ENCODE measurements around the gene TRIM26.
"Not testable (repeated sequence)": the region's sequence is repeated elsewhere in the genome, so short reads cannot be mapped to it uniquely, and the experiment has no call there.

TRIM26 gene, protein sequence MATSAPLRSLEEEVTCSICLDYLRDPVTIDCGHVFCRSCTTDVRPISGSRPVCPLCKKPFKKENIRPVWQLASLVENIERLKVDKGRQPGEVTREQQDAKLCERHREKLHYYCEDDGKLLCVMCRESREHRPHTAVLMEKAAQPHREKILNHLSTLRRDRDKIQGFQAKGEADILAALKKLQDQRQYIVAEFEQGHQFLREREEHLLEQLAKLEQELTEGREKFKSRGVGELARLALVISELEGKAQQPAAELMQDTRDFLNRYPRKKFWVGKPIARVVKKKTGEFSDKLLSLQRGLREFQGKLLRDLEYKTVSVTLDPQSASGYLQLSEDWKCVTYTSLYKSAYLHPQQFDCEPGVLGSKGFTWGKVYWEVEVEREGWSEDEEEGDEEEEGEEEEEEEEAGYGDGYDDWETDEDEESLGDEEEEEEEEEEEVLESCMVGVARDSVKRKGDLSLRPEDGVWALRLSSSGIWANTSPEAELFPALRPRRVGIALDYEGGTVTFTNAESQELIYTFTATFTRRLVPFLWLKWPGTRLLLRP

DNA sequence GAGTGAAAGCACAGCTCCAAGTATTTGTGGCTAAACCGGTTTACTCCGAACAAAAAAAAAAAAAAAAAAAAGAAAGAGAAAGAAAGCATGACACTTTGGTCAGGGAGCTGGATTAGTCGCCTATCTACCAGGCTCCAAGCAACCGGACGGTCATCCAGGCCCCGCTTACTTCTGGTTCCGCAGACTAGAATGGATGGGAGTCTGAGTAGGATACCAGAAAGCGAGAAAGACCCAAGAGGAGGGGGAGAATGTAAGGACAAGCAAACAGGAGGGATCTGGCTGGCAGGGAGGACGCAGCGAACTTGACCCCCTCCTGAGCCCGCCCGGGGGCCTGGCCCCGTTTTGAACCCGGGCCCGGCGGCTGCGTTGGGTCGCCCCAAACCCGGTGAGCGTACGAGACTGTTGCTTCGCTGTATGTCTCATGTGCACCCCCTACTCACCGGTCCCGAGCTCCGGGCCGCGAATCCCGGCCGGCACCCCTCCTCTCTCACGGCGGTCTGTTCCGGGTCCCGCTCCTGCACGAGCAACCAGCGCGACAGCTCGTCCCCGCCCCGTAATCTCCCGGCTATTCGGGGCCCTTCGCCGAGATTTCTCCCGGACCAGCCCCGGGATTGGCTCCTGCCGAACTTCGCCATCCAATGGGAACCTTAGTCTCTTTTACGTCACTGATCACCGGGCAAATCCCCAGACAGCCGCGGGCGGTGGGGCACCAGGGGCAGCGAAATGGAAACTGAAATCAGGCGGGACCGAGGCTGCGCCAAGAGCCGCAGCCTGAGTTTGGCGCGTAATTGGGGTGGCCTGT is at the start of gene TRIM26:
TRIM26 (minus strand) TSS at position 542 of the 802 bp plus-strand sequence. CDS start 14,303 bp downstream, outside the sequence.
- DNase-seq (ENCODE audit: low spot score): peak; percentile 98

GRCh38 chr6:30260036-30260504 is 46.9 kb upstream of the TRIM26 start:
- DNase-seq (ENCODE audit: low spot score): no peak

DNA sequence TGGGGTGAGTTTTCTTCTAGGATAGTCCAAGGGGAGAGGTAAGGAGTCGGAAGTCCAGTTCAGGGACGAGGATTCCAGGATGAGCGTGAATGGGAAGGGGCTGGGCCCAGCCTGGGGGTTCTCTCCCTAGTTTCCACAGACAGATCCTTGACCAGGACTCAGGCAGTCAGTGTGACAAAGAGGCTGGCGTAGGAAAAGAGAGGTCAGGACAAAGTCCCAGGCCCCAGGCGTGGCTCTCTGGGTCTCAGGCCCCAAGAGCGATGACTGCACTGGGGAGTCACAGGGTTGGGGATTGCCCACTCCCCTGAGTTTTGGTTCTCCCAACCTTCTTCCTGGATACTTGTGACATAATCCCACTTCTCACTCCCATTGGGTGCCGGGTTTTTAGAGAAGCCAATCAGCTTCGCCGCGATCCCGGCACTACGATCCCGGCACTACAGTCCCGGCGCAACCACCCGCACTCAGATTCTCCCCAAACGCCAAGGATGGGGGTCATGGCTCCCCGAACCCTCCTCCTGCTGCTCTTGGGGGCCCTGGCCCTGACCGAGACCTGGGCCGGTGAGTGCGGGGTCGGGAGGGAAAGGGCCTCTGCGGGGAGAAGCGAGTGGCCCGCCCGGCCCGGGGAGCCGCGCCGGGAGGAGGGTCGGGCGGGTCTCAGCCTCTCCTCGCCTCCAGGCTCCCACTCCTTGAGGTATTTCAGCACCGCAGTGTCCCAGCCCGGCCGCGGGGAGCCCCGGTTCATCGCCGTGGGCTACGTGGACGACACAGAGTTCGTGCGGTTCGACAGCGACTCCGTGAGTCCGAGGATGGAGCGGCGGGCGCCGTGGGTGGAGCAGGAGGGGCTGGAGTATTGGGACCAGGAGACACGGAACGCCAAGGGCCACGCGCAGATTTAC is 46.2 kb upstream of the TRIM26 start:
- peak; percentile 95 for DNase-seq (ENCODE audit: low spot score)

GRCh38 chr6:30258204-30258603 is 45.0 kb upstream of the TRIM26 start:
- DNase-seq (ENCODE audit: low spot score): no peak

- not testable (repeated sequence) for DNase-seq (ENCODE audit: low spot score)
These were observed 39.2 kb upstream of the TRIM26 start for GRCh38 chr6:30252417-30252816.

GRCh38 chr6:30244560-30244959 is 31.4 kb upstream of the TRIM26 start:
- no peak for DNase-seq (ENCODE audit: low spot score)

DNA sequence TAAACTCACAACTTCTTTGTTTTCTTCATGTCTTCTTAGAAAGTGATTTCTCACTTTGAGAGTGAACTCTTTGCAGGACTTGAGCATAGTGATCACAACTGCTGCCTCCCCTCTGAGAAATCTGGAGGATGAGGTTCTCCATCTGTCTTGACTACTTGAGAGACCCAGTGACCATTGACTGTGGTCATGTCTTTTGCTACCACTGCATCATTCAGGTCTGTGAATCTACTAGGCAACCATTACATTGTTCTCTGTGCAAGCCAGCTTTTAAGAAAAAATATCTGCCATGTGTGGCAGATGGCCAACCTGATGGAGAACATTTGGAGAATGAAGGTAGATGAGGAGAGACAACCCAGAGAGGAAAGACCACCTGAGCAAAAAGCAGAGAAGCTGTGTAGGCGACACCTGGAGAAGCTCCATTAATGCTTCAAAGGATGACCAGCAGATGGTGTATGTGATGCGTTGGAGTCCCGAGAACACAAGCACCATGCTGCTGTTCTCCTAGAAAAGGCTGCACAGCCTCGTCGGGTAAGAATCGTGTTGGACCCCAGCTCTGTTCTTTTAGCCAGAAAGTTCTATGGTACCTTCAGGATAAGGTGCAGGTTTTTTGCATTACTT is 25.1 kb upstream of the TRIM26 start:
- peak; percentile 50 for DNase-seq (ENCODE audit: low spot score)

- DNase-seq (ENCODE audit: low spot score): no peak
These were observed 21.1 kb upstream of the TRIM26 start for GRCh38 chr6:30234356-30234755.

GRCh38 chr6:30231067-30231466 is 17.9 kb upstream of the TRIM26 start:
- no peak for DNase-seq (ENCODE audit: low spot score)

DNA sequence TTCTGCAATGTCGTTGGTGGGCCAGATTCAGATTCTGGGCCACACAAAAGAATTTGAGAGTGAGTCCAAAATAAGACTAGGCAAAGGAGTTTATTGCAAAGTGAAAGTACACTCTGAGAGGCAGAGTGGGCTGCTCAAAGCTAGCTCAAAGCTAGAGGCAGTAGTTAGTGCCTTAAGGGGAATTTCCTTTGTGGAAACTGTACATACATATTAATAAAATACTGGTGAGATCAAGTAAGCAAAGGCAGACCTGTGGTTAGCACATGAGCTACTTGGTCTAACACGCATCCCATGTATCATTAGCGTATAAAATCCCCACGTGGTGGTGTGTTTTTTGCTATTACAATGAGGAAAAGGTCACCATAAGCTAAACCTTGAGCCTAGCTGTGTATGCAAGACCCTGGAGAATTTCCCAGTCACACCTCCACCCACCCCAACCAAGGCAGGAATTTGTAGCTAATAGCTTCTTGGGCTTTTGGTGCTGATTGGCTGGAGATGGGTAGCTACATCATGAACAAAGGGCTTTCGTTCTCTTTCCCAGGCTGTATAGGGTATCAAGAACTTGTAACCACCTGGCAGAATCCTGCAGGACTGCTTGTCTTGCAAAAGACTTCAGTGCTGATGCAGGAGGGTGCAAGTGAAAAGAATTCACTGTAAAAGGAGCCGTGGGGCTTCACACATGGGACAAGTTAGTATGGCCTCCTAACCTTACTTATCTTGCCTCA is 14.7 kb upstream of the TRIM26 start:
- DNase-seq (ENCODE audit: low spot score): no peak

- no peak for DNase-seq (ENCODE audit: low spot score)
These were observed 14.1 kb upstream of the TRIM26 start for GRCh38 chr6:30227242-30227722.

GRCh38 chr6:30223339-30223738 is 10.1 kb upstream of the TRIM26 start:
- no peak for DNase-seq (ENCODE audit: low spot score)

DNA sequence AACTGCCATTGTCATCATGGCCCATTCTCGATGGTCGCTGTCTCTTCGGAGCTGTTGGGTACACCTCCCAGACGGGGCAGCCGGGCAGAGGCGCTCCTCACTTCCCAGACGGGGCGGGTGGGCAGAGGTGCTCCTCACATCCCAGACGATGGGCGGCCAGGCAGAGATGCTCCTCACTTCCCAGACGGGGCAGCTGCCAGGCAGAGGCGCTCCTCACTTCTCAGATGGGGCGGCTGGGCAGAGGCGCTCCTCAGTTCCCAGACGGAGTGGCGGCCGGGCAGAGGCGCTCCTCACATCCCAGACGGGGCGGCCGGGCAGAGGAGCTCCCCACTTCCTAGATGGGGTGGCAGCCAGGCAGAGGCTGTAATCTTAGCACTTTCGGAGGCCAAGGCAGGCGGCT is 8.8 kb upstream of the TRIM26 start:
- DNase-seq (ENCODE audit: low spot score): not testable (repeated sequence)

GRCh38 chr6:30221395-30221794 is 8.2 kb upstream of the TRIM26 start:
- not testable (repeated sequence) for DNase-seq (ENCODE audit: low spot score)

DNA sequence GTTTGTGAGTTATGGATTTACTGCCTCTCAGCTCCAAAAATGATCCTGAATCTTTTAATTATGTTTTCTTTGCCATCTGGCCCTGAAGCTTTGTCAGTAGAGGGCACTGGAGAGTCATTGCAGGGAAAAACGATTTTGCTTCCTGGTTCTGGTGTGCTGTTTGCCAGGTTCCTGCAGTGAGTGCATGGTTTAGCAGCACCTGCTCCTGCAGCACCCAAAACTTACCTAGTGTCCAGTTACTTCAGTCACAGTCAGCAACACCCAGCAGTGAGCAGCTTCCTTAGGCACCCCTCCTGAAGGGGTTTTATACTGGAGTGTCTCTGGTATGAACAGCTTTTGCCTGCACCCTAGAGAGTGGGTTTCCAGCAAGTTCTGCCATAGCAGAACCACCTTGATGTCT is 6.0 kb upstream of the TRIM26 start:
- DNase-seq (ENCODE audit: low spot score): peak; percentile 70

DNA sequence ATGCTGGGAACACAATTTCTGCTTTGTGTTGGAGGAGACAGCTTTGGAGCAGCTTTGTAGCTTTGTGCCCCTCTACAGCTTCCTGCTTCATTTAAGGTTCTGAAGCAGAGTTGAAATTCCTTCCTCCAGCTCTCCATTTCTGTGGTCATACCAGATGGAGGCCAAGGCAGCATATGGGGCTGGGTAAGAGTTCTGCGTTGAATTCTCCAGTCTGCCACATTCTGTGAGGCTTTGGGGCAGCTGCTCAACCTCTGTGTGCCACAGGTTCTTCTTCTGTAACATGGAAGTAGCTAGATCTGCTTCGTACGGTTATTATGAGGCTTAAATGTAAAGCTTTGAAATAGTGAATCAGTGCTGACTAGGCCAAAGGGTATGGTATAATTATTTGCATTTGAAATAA is 2.9 kb upstream of the TRIM26 start:
- DNase-seq (ENCODE audit: low spot score): no peak

DNA sequence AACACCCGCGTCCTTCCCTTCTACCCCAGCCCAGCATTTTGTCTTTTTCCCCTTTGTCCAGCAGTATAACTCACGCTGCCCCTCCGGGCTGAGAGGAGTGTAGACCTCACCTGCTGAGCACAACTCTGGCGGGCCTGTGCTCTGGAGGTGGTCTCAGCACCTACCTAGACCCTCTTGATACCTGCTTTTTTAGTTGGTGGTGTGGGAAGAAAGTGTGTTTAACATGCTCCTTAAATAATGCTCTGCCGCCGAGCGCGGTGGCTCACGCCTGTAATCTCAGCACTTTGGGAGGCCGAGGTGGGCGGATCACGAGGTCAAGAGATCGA is 1.4 kb upstream of the TRIM26 start:
- DNase-seq (ENCODE audit: low spot score): no peak

- DNase-seq (ENCODE audit: low spot score): peak; percentile 90
These were observed 901 bp upstream of the TRIM26 start for GRCh38 chr6:30213957-30214656.

DNA sequence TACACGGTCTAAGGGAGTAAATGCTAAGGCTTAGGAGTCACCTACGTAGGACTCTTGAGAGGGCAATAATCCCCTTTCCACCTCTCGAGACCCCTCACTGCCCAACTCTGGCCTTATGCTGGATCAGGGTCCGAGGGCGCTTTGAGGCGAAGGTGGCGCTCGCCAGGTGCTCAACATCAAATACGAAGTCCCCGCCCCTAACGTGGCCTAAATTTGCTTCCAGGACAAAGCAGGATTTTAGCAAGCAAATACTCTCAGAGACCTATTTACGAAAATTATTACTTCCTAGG is 406 bp upstream of the TRIM26 start:
- DNase-seq (ENCODE audit: low spot score): no peak

DNA sequence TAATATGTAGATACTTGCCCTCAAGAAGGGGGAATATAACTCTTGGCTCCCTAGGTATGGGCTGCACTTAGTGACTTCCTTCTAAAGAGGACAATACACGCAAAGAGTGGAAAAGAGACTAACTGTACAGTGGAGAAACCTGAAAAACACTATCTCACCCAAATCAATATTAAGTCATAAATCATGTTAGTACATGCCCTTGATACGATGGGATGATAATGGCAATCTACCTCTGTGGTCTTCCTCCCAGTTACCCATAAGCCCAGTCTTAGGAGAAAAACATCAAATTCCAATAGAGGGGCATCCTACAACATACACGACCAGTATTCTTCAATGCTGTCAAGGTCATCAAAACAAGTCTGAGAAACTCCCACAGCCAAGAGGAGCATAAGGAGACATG is 1.3 kb downstream of the TRIM26 start:
- no peak for DNase-seq (ENCODE audit: low spot score)
